NCI-H1105 treated with DMSO at 0.1 percent for 48 hours (cell line): ENCODE results near the gene ADAP1.

Source experiments
- DNase-seq: peaks from one replicate; lab custom pipeline; 2025; lab: John Stamatoyannopoulos, UW

The ADAP1 gene

DNA sequence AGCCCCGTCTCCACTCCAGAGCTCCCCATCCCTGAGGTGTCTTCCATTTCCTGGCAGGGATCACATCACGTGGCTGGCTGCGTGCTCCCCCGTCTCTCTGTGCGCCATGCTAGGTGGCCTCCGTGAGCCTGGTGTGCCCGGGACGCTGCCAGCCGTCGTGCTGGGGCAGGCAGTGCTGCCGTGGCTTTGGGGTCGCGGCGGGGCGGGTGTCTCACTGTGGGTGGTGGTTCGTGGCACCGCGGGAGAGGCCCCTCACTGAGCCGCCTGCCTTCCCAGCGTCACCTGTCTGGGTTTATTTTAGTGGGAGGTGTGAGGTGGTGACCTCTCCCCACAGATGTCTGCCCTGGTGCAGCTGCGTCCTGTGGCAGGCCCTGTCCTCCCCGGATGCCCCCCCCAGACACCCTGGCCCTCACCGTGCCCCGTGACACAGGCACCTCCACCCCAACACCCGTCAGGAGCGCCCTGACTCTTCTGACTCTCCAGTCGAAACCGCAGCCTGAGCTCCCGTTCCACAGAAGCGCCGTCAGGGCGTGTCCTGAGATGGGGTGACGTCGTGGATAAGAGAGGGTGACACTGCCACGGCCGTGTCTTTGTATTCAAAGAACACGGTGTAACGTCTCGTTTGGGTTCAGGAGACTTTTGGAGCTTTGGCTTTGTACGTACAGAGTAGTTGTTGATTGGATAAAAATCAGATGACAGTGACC lies 60.2 kb downstream of the ADAP1 start:
- no peak for DNase-seq

DNA sequence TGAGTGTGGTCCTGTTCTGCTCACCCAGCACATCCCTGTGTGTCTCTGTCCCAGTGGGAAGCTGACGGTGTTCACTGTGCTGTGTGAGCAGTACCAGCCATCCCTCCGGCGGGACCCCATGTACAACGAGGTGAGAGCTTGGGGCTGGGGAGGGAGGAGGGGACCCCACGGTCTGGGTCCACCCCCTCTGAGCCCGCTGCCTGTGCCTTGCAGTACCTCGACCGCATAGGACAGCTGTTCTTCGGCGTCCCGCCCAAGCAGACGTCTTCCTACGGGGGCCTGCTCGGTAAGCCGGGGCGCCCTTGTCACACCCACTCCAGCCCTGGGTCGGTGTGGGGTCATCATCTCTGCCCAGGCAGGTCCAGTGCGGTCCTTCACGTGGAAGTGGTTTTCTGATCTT lies 60.8 kb downstream of the ADAP1 start:
- no peak for DNase-seq

DNA sequence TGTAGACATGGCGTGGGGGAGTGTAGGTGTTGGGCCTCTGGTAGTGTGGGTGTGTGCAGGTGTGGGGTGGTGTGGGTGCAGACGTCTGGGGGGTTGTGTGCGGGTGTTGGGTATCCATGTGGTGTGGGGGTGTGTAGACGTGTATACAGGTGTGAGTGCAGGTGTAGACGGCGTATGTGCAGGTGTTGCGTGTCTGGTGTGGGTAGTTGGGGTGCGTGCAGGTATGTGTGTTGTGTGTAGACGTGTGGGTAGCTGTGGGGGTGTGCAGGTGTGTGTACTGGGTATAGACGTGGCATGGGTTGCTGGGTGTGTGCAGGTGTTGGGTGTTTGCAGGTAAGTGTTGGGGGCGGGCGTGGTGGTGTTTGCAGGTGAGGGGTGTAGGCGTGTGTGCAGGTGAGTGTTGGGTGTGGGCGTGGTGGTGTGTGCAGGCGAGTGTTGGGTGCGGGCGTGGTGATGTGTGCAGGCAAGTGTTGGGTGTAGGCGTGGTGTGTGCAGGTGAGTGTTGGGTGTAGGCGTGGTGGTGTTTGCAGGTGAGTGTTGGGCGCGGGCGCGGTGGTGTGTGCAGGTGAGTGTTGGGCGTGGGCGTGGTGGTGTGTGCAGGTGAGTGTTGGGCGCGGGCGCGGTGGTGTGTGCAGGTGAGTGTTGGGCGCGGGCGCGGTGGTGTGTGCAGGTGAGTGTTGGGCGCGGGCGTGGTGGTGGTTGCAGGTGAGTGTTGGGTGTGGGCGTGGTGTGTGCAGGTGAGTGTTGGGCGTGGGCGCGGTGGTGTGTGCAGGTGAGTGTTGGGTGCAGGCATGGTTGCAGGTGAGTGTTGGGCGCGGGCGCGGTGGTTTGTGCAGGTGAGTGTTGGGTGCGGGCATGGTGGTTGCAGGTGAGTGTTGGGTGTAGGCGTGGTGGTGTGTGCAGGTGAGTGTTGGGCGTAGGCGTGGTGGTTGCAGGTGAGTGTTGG lies 61.6 kb downstream of the ADAP1 start:
- no peak for DNase-seq

DNA sequence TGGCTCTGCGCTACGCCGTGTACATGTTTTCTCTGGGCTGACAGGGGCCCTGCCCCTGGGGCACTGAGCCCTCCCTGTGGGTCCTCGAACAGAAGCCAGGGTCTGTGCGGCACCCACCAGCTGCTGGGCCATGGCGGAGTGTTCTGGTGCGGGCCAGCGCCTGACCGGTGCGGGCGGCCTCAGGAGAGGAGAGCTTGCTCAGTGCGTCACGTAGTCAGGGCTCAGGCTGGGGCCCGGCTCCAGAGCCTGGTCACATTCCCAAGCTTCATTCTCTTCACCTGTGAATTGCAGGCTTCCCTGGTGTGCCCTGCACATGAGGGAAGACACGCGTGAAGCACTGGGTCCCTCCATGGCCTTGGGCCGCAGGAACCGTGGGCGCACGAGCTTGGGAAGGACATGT lies 62.7 kb downstream of the ADAP1 start:
- no peak for DNase-seq

DNA sequence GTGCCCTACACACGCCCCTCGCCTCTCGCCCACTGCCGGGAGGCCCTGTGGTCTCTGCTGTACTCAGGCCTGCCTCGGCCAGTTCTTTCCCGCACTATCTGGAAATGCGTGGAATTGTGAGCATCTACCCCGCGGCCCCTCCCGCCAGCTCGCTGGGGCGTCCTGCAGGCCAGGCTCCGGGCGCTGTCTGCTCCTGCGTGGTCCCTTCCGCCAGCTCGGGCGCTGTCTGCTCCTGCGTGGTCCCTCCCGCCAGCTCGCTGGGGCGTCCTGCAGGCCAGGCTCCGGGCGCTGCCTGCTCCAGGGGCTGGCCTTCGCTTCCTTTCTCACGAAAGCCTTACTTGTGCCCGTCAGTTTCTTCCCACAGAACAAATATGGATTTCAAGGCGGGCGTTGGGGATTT lies 63.2 kb downstream of the ADAP1 start:
- no peak for DNase-seq

DNA sequence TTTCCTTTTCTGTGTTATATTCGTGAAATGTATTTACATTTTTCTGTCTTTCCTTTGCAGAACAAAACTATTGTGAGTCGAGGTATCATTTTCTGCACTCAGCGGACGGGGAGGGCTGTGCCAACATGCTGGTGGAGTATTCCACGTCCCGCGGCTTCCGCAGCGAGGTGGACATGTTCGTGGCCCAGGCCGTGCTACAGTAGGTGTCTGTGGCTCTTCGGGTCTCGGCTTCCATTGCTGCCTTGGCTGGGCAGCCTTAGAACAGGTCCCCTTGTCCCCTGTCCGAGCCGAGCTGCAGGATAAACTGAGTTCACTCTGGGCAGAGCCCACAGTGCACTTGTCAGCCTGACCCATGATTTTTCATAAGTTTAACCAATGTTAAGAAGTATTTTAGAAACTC lies 63.6 kb downstream of the ADAP1 start:
- no peak for DNase-seq

DNA sequence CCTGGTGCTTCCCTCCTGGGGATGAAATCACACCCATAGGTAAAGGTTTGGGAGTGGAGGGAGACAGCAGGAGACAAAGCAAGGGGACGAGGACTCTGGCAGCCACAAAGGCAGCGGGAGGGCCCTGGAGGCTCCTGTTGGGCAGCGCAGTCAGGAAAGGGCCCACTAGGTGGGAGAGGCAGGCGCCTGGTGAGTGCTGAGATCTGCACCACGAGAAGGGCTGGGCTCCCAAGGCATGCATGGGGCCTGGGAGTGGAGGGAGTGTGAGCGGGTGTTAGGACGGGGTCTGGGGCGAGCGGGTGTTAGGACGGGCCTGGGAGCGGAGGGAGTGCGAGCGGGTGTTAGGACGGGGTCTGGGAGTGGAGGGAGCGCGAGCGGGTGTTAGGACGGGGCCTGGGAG lies 65.1 kb downstream of the ADAP1 start:
- no peak for DNase-seq

DNA sequence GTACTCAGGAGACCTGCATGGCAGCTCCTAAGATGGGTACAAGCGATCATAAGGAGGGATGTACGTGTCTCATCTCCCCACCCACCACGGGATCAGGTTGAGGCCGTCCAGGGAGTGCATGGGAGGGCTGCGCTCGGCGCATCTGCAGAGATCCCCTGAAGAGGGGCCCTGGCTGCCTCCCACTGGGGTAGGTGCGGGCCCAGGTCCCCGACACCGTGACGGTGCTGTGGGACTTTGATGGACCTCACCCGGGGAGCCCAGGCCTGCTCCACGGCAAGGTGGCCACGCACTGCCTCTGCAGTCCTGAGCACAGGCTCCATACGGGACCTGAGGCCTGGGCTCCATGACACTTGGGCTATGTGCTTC lies 65.5 kb downstream of the ADAP1 start:
- no peak for DNase-seq

DNA sequence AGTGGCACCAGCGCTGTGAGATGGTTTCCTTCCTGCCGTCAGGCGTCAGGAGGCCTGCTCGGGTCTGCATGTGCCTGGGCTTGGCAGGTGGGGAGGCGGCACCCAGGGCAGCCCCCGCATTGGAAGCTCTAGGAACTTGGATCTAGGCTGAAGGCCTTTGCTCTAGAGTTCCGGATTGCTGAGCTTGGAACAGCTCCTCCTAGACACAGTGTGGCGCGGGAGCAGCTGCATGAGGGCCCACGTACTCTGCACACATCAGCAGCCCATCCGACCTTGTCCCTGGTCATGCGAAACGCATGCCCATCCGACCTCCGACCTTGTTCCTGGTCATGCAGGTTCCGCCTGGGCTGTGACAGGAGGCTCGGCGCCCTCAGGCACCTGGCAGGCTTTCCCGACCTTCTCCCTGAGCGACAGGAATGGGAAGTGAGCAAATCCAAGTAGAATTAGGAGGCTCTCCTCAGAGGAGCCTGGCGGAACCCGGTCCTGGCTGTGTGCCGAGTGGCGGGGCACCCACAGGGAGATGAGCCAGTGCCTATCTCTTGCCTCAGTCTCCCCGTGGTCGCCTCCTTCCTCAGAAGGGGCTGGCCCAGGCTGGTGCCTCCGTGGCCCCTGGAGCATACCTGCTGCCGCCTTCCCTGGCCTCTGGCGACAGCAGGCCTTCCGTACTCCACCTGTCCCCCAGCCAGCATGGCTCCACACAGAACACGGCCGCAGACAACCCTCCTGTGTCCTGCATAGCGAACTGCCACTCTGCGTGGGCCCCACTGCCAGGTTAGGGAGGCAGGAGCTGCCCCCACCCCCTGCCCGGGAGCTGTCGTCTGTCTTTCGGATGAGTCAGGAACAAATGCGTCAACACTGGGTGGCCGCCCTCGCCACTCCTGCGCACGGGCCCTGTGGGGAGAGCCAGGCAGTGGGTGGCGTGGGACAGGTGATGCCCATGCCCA lies 66.1 kb downstream of the ADAP1 start:
- DNase-seq, result no peak

DNA sequence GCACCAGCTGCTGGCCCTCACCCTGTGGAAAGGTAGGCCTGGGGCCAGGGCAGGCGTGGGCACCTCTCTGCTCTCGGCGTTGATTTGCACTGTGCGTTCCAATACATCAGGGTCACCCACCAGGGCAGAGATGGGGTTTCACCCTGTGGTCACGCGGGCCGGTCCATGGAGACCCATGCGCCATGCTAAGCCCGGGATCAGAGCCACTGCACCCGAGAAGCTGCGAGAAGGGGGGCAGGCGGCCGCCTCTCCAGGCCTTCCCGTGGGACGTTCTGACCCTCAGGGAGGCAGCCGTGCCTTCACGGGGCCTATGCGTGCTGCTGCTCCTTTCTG lies 67.0 kb downstream of the ADAP1 start:
- DNase-seq, result no peak

DNA sequence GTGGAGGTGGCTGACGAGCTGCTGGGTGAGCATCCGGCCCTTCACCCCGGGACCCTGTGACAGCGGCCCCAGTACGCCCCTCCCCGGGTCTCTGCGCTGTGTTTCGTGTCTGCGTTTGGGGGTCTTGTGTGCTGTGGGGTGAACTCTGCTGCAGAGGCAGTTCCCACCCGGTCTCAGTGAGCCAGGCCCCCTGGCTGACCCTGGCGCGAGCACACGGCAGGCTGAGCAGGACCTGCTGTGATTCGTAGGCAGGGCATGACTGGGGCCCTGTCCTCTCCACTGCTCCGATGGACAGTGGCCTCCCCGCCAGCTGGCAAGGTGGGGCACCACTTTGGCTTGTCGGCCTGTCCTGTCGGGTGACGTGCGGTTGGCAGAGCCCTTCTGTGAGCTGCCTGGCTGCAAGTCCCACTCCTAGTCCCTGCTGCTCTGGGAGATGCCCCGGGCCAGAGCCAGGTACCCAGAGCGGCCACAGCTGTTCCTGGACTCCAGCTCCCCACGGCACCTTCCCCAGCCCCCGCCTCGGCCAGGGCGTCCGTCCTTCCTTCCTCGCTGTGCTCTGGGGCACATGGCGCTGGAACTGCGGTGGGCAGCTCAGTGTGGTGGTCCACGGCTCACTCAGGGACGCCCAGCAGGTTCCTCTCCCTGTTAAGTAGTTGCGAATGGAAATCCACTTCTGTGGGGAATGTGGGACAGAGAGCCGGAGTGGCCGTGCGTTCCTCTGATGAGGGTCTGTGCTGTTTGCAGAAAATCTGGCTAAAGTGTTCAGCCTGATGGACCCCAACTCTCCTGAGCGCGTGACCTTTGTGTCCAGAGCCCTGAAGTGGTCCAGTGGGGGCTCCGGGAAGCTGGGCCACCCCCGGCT lies 67.6 kb downstream of the ADAP1 start:
- DNase-seq, result no peak

DNA sequence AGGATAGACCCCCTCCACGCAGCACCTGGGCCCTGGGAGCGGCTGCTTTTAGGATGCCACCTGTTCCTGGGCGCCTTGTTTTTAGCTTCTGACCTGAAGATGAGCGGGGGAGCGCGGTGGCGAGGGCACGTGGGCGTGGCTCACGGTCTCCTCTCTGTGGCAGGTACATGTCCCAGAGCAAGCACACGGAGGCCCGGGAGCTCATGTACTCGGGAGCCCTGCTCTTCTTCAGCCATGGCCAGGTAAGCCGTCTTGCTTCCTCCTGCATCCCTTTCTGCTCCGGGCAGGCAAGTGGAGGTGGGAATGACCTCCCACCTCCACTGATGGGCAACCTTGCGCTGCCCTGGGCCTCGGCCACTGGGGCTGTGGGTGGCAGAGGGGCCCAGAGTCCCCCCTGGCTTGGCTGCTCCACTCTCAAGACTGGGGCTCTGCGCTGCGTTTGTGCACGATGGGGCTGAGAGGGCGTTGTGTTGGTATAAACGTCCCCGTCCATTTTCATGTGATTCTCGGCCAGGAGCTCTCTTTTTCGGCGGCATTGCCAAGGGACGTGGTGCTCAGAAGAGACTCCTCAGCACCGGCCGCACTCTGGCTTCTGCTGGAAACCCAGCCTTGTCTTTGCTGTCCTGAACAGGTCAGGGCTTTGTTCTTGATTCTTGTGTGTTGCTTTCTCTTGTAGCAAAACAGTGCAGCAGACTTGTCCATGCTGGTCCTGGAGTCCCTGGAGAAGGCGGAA lies 68.4 kb downstream of the ADAP1 start:
- no peak for DNase-seq

DNA sequence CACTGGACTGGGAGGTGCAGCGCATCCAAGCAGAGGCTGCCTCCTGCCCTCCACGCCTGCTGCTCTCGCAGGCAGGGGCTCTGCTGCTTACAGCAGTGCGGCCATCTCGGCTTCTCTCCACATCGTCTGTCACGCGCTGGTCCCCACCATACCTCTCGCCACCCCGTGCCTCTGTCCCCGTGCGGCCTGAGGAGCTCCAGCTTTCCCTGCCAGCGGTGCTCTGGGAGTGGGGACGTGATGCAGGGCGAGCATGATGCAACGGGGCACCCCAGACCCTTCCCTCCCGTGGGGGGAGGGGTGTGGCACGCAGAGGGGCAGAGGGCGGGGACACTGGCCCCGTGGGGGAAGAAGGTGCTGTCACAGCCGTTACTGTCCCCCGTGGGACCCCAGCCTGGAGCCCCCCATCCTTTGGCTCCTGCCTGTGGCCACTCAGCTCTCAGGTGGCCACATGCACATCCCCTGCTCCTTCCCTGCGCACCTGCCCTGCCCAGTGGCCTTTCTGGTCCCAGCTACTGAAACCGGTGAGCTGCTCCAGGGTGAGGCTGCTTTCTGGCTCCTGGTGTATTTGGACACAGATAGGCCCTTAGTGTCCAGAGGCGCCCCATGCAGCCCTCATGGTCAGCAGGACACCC lies 69.1 kb downstream of the ADAP1 start:
- no peak for DNase-seq

DNA sequence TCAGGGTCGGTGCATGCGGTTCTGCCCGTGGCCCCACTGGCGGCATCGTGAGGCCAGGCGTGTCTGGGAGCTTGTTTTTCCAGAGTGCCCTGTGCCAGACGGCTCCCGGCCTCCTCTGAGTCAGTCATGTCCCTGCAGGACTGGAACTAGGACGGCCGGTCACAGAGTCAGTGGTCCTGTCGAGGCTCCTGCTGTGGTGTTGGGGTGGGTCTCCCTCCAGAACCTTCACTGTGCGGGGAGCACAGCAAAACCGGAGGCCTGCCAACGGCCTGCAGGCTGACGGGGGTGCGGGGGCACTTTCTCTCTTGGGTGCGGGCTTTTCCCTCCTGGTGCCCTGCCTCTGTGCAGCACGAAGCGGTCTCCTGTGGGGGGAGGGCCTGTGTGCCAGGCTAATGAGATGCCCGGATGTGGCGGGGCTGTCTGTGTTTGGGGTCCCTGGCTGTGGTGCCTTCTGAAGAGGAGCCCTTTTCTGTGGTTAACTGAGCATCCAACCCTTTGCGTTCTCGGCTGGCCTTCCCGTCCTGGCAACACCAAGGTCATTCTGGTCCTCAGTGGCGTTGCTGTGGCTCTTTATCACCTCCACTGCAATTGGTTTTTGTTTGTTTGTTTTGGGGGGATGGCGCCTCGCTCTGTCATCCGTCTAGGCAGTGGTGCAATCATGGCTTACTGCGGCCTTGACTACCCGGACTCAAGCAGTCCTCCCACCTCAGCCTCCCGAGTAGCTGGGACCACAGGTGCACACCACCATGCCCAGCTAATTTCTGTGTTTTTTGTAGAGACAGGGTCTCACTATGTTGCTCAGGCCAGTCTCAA lies 70.1 kb downstream of the ADAP1 start:
- no peak for DNase-seq

DNA sequence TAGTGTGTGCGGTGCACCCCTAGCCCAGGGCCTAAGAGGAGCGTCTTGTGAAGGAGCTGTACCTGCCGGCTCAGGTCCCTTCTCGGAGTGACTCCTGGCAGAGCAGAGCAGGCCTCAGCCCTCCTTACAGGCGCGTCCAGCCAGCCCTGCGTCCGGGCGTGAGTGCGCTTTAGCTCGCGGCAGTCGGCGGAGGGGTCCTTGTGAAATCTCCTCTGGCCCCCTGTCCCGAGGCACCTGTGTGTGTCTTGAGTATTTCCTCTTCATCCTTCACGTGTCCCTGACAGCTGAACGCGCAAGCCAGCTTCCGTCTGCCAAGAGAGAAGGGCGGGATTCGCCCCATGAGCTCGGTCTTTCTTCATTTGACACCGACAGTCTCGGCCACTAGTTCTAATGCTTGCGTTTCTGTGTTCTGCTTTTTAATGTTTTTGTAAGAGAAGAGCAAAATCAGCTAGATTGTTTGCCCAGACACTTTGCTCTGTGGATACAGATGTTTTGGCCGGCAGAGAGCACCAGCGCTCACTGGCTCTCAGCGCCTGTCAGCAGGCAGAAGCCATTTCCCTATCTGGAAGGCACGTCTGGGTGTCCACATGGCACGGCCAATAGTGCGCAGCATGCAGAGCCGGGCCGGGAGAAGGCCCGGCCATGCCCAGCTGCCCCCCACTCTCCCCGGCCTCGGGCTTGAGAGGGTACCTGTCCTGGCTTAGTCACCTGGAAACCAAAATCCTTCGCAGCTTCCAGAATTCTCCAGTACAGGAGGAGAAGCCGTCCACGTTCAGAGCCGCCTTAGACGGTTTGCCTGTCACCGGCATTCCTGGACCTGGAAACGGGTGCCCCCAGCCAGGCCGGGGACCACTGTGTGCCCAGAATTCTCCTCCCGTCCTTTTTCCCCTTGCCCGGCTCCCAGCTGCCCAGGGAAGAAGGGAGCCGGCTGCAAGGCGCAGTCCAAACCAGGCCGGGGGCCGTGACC lies 71.1 kb downstream of the ADAP1 start:
- no peak for DNase-seq

DNA sequence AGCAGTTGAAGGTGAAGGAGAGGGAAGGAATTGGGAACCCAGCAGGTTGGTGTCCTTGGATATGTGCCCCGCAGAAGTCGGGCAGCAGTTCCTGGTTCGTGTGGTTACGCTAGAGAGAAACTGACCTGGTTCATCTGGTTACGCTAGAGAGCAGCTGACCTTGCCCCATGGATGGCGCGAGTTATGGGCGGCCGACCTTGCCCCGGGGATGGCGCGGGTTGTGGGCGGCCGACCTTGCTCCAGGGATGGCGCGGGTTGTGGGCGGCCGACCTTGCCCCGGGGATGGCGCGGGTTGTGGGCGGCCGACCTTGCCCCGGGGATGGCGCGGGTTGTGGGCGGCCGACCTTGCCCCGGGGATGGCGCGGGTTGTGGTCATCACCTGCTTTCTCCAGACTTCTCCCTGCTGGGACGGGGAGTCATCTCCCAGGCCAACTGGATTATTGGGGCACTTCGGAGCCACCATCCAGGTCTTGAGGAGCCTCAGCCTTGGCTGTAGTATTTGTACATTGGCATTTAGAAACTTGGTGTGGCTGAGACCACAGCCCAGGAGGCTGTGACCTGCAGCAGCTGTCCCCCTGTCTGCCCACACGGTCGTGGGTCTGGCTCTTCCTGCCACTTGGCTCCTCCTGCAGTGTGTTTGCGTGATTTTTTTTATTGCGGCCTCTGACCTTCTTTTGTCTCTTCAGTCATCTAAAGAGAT lies 72.0 kb downstream of the ADAP1 start:
- DNase-seq, result no peak

DNA sequence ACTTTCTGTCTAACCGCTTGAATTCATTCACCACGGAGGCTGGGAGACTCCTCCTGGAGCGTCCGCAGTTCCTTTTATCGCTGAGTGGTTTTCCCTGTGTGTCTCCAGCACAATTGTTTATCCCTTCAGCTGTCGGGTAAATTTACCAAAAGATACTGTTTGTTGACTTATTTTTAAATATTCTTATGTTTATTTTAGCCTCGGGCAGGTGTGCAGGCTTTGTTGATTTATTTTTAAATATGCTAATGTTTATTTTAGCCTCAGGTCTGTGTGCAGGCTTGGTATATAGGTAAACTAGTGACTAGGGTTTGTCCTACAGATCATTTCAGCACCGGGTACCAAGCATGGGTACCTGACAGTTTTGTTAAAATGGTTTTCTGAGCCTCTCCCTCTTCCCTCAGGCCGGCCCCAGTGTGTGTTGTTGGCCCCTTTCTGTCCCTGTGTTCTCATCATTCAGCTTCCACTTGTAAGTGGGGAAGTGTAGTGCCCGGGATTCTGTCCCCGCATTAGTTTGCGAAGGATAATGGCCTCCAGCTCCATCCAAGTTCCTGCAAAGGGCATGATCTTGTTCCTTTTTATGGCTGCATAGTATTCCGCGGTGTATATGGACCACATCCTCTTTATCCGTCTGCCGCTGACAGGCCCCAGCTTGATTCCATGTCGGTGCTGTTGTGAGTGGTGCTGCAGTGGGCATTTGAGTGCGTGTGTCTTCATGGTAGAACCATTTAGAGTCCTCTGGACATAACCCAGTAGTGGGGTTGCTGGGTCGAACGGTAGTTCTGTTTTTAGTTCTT lies 72.8 kb downstream of the ADAP1 start:
- no peak for DNase-seq
